ENCODE results near the gene ELMOD1.

ELMOD1 gene

DNA sequence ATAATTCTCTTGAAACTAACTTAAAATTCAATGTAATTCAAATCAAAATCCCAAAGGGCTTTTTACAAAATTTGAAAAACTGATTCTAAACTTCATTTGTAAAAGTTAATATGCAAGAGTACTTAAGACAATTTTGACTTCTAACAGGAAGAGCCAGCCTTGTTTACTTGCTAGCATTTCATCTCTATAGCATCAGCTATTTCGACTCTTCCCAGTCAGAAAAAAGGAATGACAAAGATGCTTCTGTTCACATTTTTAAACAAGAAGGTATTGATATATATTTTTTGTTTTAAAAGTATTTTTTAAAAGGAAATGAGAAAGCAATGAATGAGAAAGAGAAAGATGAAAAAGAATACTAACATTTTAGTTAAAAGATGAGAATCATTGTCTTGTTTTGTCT, 104.5 kb downstream of the ELMOD1 start:
- ChIA-PET CTCF (interaction anchor here (1.2 to 1.5 kb wide), 2 partner anchors 65 to 119 kb away, joined by 3 to 4 read pairs; no protein-coding TSS in a partner anchor), POLR2A (no interaction called here)
- Histone ChIP-seq H3K4me3 (ENCODE audit: control insufficient read depth in 1 of 7, extremely low read depth in 1 of 7, insufficient read depth in 4 of 7, low read depth in 2 of 7, low read length in 6 of 7) (no peak overlapping the region), H3K27ac (ENCODE audit: insufficient read depth in 1 of 2, low read depth in 1 of 2, low read length in 2 of 2, poor library complexity in 1 of 2, severe bottlenecking in 2 of 2) (no peak overlapping the region), H3K4me1 (ENCODE audit: control extremely low read depth in 1 of 4, control insufficient read depth in 4 of 4, insufficient read depth in 4 of 4, low read length in 3 of 4) (no peaks in the 10 kb centered on the region), H3K36me3 (ENCODE audit: control insufficient read depth in 4 of 4, insufficient read depth in 4 of 4, low read length in 3 of 4) (no peaks in the 10 kb centered on the region), H3K27me3 (replicated peaks in 2 of 5; ENCODE audit: control insufficient read depth in 4 of 5, insufficient read depth in 5 of 5, low read length in 4 of 5) (peaks cover 3 to 10% (median 7%) of the 10 kb centered on the region in 5 experiments), H3K9me3 (ENCODE audit: control extremely low read depth in 1 of 5, control insufficient read depth in 4 of 5, insufficient read depth in 2 of 5, low read depth in 1 of 5, low read length in 4 of 5) (peaks cover 0 to 1% (median 0%) of the 10 kb centered on the region in 5 experiments)
- DNase-seq: no peak
- WGBS (ENCODE audit: insufficient coverage): no CpG with 5 or more reads among the region's 1 CpG

- ChIA-PET POLR2A (no interaction called here), CTCF (interaction anchor here (0.6 to 1.5 kb wide), 4 partner anchors 17 to 120 kb away, joined by 3 to 4 read pairs (median 3); no protein-coding TSS in a partner anchor)
- no peak overlapping the region for H3K4me3 ChIP-seq (ENCODE audit: control insufficient read depth in 1 of 7, extremely low read depth in 1 of 7, insufficient read depth in 4 of 7, low read depth in 2 of 7, low read length in 6 of 7)
- peaks cover 3 to 10% (median 5%) of the 10 kb centered on the region in 5 experiments for H3K27me3 ChIP-seq (replicated peaks in 2 of 5; ENCODE audit: control insufficient read depth in 4 of 5, insufficient read depth in 5 of 5, low read length in 4 of 5)
- no peak overlapping the region for H3K27ac ChIP-seq (ENCODE audit: insufficient read depth in 1 of 2, low read depth in 1 of 2, low read length in 2 of 2, poor library complexity in 1 of 2, severe bottlenecking in 2 of 2)
- no peak for DNase-seq
- no peaks in the 10 kb centered on the region for H3K4me1 ChIP-seq (ENCODE audit: control extremely low read depth in 1 of 4, control insufficient read depth in 4 of 4, insufficient read depth in 4 of 4, low read length in 3 of 4)
- 67% methylated on average over 1 of the region's 1 CpG for WGBS (ENCODE audit: insufficient coverage)
- H3K36me3 ChIP-seq (ENCODE audit: control insufficient read depth in 4 of 4, insufficient read depth in 4 of 4, low read length in 3 of 4): no peaks in the 10 kb centered on the region
- H3K9me3 ChIP-seq (ENCODE audit: control extremely low read depth in 1 of 5, control insufficient read depth in 4 of 5, insufficient read depth in 2 of 5, low read depth in 1 of 5, low read length in 4 of 5): peaks cover 0 to 1% (median 0%) of the 10 kb centered on the region in 5 experiments
Measured at GRCh38 chr11:107696140-107696539, 105.2 kb downstream of the ELMOD1 start.

GRCh38 chr11:107697291-107697690, 106.3 kb downstream of the ELMOD1 start:
- ChIA-PET CTCF (interaction anchor here (1.0 to 3.7 kb wide), 4 partner anchors 9 to 126 kb away, joined by 3 to 14 read pairs (median 3); no protein-coding TSS in a partner anchor), POLR2A (no interaction called here)
- H3K4me1 ChIP-seq (ENCODE audit: control extremely low read depth in 1 of 4, control insufficient read depth in 4 of 4, insufficient read depth in 4 of 4, low read length in 3 of 4): no peaks in the 10 kb centered on the region
- H3K27me3 ChIP-seq (replicated peaks in 2 of 5; ENCODE audit: control insufficient read depth in 4 of 5, insufficient read depth in 5 of 5, low read length in 4 of 5): peaks cover 2 to 8% (median 6%) of the 10 kb centered on the region in 5 experiments
- no peak overlapping the region for H3K4me3 ChIP-seq (ENCODE audit: control insufficient read depth in 1 of 7, extremely low read depth in 1 of 7, insufficient read depth in 4 of 7, low read depth in 2 of 7, low read length in 6 of 7)
- H3K27ac ChIP-seq (ENCODE audit: insufficient read depth in 1 of 2, low read depth in 1 of 2, low read length in 2 of 2, poor library complexity in 1 of 2, severe bottlenecking in 2 of 2): no peak overlapping the region
- no peak for DNase-seq
- H3K9me3 ChIP-seq (ENCODE audit: control extremely low read depth in 1 of 5, control insufficient read depth in 4 of 5, insufficient read depth in 2 of 5, low read depth in 1 of 5, low read length in 4 of 5): no peaks in the 10 kb centered on the region
- WGBS (ENCODE audit: insufficient coverage): 86% methylated on average over 4 of the region's 6 CpGs
- no peaks in the 10 kb centered on the region for H3K36me3 ChIP-seq (ENCODE audit: control insufficient read depth in 4 of 4, insufficient read depth in 4 of 4, low read length in 3 of 4)

- DNase-seq: no peak
- WGBS (ENCODE audit: insufficient coverage): 96% methylated on average over 11 of the region's 15 CpGs
- Histone ChIP-seq H3K27me3 (replicated peaks in 2 of 5; ENCODE audit: control insufficient read depth in 4 of 5, insufficient read depth in 5 of 5, low read length in 4 of 5) (peaks cover 2 to 17% (median 7%) of the 10 kb centered on the region in 5 experiments), H3K27ac (ENCODE audit: insufficient read depth in 1 of 2, low read depth in 1 of 2, low read length in 2 of 2, poor library complexity in 1 of 2, severe bottlenecking in 2 of 2) (no peak overlapping the region), H3K9me3 (ENCODE audit: control extremely low read depth in 1 of 5, control insufficient read depth in 4 of 5, insufficient read depth in 2 of 5, low read depth in 1 of 5, low read length in 4 of 5) (no peaks in the 10 kb centered on the region), H3K36me3 (ENCODE audit: control insufficient read depth in 4 of 4, insufficient read depth in 4 of 4, low read length in 3 of 4) (no peaks in the 10 kb centered on the region), H3K4me3 (ENCODE audit: control insufficient read depth in 1 of 7, extremely low read depth in 1 of 7, insufficient read depth in 4 of 7, low read depth in 2 of 7, low read length in 6 of 7) (no peak overlapping the region), H3K4me1 (ENCODE audit: control extremely low read depth in 1 of 4, control insufficient read depth in 4 of 4, insufficient read depth in 4 of 4, low read length in 3 of 4) (no peaks in the 10 kb centered on the region)
- CTCF ChIA-PET: interaction anchor here (3.7 kb wide), 1 partner anchor 11 kb away, joined by 14 read pairs; no protein-coding TSS in a partner anchor
- POLR2A ChIA-PET: no interaction called here
Measured at GRCh38 chr11:107699371-107700285, 108.7 kb downstream of the ELMOD1 start.

- 90% methylated on average over 7 of the region's 7 CpGs for WGBS (ENCODE audit: insufficient coverage)
Measured at GRCh38 chr11:107702109-107702660, 111.2 kb downstream of the ELMOD1 start.

DNA sequence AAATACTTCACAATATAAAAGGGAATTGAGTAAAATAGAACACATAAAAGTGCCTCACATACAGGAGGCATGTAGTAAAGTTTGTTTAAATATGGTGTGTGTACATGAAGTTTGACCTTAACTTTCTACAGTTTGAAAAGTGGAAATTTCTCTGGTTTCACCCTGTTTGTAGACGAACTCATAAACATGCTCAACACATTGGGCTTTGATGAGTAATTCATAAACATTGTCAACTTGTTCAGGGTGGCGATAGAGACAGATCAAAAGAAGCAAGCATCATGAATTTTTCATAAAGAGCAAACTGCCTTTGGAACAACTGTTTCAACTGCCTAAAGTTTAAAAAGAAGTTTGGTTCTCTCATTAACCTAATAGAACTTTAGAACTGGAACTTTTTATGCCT, 111.8 kb downstream of the ELMOD1 start:
- H3K36me3 ChIP-seq (ENCODE audit: control insufficient read depth in 4 of 4, insufficient read depth in 4 of 4, low read length in 3 of 4): no peaks in the 10 kb centered on the region
- no peaks in the 10 kb centered on the region for H3K4me1 ChIP-seq (ENCODE audit: control extremely low read depth in 1 of 4, control insufficient read depth in 4 of 4, insufficient read depth in 4 of 4, low read length in 3 of 4)
- DNase-seq: no peak
- H3K9me3 ChIP-seq (ENCODE audit: control extremely low read depth in 1 of 5, control insufficient read depth in 4 of 5, insufficient read depth in 2 of 5, low read depth in 1 of 5, low read length in 4 of 5): no peaks in the 10 kb centered on the region
- POLR2A ChIA-PET: no interaction called here
- no peak overlapping the region for H3K27ac ChIP-seq (ENCODE audit: insufficient read depth in 1 of 2, low read depth in 1 of 2, low read length in 2 of 2, poor library complexity in 1 of 2, severe bottlenecking in 2 of 2)
- peaks cover 0 to 17% (median 2%) of the 10 kb centered on the region in 5 experiments for H3K27me3 ChIP-seq (replicated peaks in 2 of 5; ENCODE audit: control insufficient read depth in 4 of 5, insufficient read depth in 5 of 5, low read length in 4 of 5)
- H3K4me3 ChIP-seq (ENCODE audit: control insufficient read depth in 1 of 7, extremely low read depth in 1 of 7, insufficient read depth in 4 of 7, low read depth in 2 of 7, low read length in 6 of 7): no peak overlapping the region
- WGBS (ENCODE audit: insufficient coverage): 100% methylated on average over 2 of the region's 2 CpGs
- CTCF ChIA-PET: interaction anchor here (1.1 kb wide), 1 partner anchor 13 kb away, joined by 5 read pairs; no protein-coding TSS in a partner anchor

More at GRCh38 chr11:107702109-107702660, 111.2 kb downstream of the ELMOD1 start:
- no peaks in the 10 kb centered on the region for H3K36me3 ChIP-seq (ENCODE audit: control insufficient read depth in 4 of 4, insufficient read depth in 4 of 4, low read length in 3 of 4)
- ChIA-PET CTCF (interaction anchor here (1.1 kb wide), 1 partner anchor 13 kb away, joined by 5 read pairs; no protein-coding TSS in a partner anchor), POLR2A (no interaction called here)
- no peaks in the 10 kb centered on the region for H3K9me3 ChIP-seq (ENCODE audit: control extremely low read depth in 1 of 5, control insufficient read depth in 4 of 5, insufficient read depth in 2 of 5, low read depth in 1 of 5, low read length in 4 of 5)
- DNase-seq: no peak
- no peaks in the 10 kb centered on the region for H3K4me1 ChIP-seq (ENCODE audit: control extremely low read depth in 1 of 4, control insufficient read depth in 4 of 4, insufficient read depth in 4 of 4, low read length in 3 of 4)
- H3K4me3 ChIP-seq (ENCODE audit: control insufficient read depth in 1 of 7, extremely low read depth in 1 of 7, insufficient read depth in 4 of 7, low read depth in 2 of 7, low read length in 6 of 7): no peak overlapping the region
- H3K27ac ChIP-seq (ENCODE audit: insufficient read depth in 1 of 2, low read depth in 1 of 2, low read length in 2 of 2, poor library complexity in 1 of 2, severe bottlenecking in 2 of 2): no peak overlapping the region
- peaks cover 0 to 13% (median 3%) of the 10 kb centered on the region in 5 experiments for H3K27me3 ChIP-seq (replicated peaks in 2 of 5; ENCODE audit: control insufficient read depth in 4 of 5, insufficient read depth in 5 of 5, low read length in 4 of 5)

DNA sequence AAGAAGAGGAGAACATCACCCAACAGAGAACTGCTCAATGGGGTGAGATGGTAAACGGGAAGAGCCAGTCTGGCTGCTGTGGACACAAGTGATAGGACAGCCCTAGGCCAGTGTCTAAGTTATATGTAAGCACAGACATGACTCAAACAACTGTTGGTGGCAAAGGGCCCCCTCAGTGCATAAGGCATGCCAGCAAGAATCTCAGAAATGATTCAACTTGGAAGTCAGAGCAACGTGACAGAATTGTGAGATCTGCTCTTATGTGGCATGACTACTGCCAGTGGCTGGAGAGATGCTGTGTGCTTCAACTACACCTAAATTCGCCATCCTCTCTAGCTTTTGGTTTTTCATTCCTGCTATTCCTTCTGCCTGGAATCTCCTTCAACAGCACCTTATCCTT, 113.5 kb downstream of the ELMOD1 start:
- H3K9me3 ChIP-seq (ENCODE audit: control extremely low read depth in 1 of 5, control insufficient read depth in 4 of 5, insufficient read depth in 2 of 5, low read depth in 1 of 5, low read length in 4 of 5): no peaks in the 10 kb centered on the region
- no peak overlapping the region for H3K4me3 ChIP-seq (ENCODE audit: control insufficient read depth in 1 of 7, extremely low read depth in 1 of 7, insufficient read depth in 4 of 7, low read depth in 2 of 7, low read length in 6 of 7)
- 84% methylated on average over 2 of the region's 3 CpGs for WGBS (ENCODE audit: insufficient coverage)
- DNase-seq: no peak
- no peaks in the 10 kb centered on the region for H3K4me1 ChIP-seq (ENCODE audit: control extremely low read depth in 1 of 4, control insufficient read depth in 4 of 4, insufficient read depth in 4 of 4, low read length in 3 of 4)
- peaks cover 2 to 22% (median 4%) of the 10 kb centered on the region in 5 experiments for H3K27me3 ChIP-seq (replicated peaks in 2 of 5; ENCODE audit: control insufficient read depth in 4 of 5, insufficient read depth in 5 of 5, low read length in 4 of 5)
- CTCF ChIA-PET: no interaction called here
- H3K36me3 ChIP-seq (ENCODE audit: control insufficient read depth in 4 of 4, insufficient read depth in 4 of 4, low read length in 3 of 4): no peaks in the 10 kb centered on the region
- POLR2A ChIA-PET: no interaction called here
- H3K27ac ChIP-seq (ENCODE audit: insufficient read depth in 1 of 2, low read depth in 1 of 2, low read length in 2 of 2, poor library complexity in 1 of 2, severe bottlenecking in 2 of 2): no peak overlapping the region
